CD4-positive, alpha-beta T cell treated with Interleukin-15 for 1 hour (primary cell): Measurements from ENCODE around the gene SNX18.

Experiments used
- DNase-seq: peaks from one replicate; pipeline ENCODE4 v3.0.0-alpha.2; 2020

SNX18 gene

GRCh38 chr5:54589786-54590185 is 72.2 kb downstream of the SNX18 start:
- DNase-seq = no peak

DNA sequence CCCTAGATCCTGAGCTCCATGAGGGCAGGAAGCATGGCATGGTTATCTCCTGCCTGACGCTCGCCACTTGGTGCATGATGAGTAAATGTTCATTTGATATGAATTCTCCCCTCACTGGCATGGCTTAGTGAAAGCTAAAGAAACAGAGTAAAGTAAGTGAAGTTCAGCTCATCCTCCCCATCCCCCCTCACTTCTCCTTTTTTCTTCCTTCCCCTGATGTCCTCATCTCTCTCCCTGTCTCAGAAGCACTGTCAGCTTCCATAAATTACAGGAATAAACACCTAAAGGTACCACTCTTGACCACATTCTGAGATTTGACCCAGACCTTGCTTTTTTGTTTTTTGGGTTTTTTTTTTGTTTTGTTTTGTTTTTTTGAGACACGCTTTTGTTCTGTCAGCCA is 73.3 kb downstream of the SNX18 start:
- DNase-seq = no peak

DNA sequence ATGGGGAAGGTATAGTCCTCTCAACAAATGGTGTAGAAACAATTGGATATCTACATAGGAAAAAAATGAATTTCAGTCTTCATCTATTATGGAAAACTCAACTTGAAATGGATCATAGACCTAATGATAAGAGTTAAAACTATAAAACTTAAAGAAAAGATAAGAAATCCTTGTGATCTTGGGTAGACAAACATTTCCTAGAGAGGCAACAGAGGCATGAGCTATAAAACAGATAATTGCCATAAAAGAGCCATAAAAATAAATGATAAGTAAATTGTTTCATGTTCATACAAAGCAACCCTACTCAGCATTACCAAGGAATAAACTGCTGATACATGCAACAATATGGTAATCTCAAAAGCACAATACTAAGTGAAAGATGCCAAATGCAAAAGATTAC is 76.2 kb downstream of the SNX18 start:
- no peak for DNase-seq

DNA sequence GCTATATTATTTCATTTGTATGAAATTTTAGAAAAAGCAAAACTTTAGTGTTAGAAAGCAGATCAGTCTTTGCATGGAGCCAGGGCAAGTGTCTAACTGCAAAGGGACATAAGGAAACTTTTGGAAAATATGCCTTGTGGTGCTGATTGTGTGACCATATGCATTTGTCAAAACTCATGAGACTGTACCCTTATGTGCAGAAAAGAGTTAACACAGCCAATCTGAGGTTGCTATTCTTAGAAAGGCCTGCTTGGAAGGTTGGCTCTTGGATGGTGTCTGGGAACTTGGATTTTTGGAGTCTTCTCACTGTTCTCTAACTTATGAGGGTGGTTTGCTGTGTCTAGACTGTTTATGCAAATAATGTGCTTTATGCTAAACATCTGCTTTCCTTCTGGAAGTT is 76.6 kb downstream of the SNX18 start:
- no peak for DNase-seq

GRCh38 chr5:54595721-54596120 is 78.2 kb downstream of the SNX18 start:
- DNase-seq = no peak
